Kasumi-1 (cell line): ENCODE results near the gene KRTDAP.
A peak's percentile ranks its signal among the peaks of the same experiment; 100 is the strongest.

ENCODE experiments used
- DNase-seq, 2 experiments: peaks; one replicate each; lab custom pipeline; 2025; lab: John Stamatoyannopoulos, UW

Gene KRTDAP

DNA sequence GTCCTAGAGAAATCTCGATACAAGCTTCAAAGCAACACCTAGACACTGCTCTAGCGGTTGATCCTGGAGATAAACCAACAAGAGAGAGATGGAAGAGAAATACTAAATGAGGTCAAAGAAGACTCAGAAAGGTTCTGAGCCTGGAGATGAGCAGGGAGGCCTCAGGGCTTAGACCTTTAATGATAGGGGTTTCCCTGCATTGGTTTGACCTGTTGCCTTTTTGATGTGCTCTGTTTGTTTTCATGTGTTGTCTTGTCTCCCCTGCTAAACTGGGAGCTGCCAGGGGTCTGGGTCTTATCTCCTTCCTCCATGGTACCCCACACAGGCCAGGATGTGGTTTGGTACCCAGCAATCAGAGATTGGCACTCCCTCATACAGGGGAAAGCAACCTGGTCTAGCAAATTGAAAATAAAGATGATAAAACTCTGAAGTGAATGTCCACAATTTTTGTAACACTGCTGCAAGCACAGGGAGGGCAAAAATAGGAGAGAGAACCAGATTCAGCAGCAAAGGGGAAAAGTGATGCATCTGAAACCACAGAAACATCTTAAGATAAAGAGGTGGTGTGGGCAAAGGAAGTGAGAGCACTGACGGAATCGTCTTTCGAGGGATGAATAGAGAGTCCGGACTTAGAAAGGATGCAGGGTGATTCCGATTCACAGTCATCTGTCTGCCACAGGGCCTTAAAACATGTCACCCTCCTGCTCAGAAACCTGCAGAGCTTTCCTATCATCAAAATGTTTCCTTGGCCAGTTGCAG lies 38.7 kb downstream of the KRTDAP start:
- DNase-seq: no peak

DNA sequence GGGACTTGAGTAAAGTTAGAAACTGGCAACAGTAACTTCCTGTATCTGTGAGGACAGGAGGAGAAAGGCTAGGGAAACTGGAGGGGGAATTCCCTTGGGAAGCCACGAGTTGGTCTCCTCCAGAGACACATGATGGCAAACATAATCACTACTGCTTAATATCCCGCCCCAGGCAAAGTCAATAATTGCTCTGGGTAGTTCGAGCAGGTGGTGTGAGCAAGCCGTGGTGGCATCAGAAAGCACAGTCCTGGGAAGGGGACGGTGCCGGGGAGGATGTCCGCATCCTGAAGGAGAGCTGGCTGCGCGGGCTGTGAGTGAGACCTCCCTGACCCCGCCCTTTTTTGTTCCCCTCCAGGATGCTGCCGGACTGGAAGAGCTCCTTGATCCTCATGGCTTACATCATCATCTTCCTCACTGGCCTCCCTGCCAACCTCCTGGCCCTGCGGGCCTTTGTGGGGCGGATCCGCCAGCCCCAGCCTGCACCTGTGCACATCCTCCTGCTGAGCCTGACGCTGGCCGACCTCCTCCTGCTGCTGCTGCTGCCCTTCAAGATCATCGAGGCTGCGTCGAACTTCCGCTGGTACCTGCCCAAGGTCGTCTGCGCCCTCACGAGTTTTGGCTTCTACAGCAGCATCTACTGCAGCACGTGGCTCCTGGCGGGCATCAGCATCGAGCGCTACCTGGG lies 40.8 kb downstream of the KRTDAP start:
- peak in 1 of 2 experiments; percentile 58 for DNase-seq

DNA sequence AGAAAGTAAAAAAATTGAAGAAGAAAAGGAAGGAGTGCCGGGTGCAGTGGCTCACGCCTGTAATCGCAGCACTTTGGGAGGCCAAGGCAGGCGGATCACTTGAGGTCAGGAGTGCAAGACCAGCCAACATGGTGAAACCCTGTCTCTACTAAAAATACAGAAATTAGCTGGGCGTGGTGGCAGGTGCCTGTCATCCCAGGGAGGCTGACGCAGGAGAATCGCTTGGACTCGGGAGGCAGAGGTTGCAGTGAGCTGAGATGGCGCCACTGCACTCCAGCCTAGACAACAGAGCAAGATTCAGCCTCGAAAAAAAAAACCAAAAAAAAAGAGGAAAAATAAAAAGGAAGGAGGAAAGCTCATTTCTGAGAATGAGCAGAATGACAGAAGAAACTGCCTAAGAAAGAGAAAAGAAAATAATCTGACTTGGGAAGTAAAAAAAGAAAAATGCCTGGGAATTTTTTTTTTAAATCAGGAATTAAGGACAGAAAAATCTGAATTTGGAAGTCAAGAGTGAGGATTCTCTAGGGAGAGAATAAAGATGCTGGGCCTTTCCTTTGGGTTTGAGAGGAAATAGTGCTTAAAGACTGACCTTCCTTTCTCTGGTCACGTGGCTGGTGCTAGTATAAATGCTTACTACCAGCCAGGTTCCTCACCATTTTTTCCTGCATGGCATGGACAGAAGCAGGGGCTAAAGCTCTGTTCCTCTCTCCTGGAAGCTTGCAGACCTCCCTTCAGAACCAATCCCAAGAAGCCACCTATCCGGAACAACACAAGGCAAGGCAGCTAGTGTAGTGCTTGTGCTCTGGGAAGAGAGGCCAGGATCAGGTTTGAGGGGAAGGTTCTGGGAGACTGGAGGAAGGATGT lies 42.4 kb downstream of the KRTDAP start, which contains the start of gene FFAR2:
Gene FFAR2, plus strand, starts transcription at position 652 of the 864 bp plus-strand sequence. CDS start 1,458 bp downstream, outside the sequence.
- DNase-seq: no peak

DNA sequence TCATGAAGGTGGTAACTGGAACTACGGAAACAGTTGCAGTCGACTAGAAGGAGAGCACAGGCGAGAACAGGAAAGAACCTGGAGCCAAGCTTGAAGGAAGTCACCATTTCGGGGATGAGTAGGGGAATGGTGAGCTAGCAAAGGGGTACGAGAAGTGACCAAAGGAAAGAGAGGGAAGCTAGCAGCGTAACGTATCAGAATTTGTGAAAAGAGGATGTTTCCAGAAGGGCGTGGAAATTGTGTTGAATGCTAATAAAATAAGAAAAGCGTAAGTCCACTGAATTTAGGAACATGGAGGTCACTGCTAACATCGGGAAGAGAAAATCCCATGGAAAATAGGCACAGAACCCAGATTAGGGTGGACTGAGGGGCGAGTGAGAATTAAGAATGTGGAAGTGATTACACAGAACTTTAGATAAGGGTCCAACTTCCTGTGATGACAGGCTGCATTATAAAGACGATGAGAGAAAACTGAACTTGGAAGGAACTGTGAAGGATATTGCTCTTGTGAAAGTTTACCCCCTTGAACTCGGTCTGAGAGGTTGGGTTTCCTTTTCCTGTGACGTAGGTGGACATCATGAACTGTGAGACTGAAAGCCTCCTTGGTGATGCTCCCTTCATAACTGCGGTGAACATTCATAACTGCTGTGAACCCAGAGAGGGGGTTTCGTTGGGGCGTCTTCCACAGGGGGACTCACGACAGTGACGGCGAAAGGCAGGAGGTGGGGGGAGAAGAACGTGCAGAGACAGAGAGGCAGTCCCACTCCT lies 44.3 kb downstream of the KRTDAP start:
- DNase-seq: peak in 1 of 2 experiments; percentile 36

DNA sequence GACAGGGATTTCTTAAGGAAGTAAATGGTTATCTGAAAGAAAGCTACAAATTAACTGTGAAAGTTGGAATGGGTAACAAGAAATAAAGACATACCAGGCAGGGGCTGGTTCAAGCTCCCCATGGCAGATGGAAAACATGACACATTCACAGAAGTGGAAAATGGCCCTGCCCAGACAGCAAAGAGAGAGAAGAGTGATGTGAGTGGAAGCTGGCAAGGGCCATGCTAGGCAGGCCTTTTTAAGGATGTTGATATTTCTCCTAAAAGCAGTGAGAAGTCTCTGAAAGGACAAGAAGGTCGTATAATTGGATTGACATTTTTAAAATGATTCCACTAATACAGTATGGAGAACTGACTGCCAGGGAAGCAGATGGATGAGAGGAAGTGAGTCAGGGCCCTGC lies 45.5 kb downstream of the KRTDAP start:
- no peak for DNase-seq

DNA sequence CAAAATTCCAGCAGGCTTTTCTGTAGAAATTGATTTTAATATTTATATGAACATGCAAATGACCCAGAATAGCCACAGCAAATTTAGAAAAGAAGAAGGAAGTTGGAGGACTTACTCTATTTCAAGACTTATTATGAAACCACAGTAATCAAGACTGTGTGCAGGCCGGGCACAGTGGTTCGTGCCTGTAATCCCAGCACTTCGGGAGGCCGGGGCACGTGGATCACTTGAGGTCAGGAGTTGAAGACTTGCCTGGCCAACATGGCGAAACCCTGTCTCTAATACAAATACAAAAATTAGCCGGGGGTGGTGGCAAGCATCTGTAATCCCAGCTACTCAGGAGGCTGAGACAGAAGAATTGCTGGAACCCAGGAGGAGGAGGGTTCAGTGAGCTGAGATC lies 48.2 kb downstream of the KRTDAP start:
- peak; percentile 61 to 79 for DNase-seq

DNA sequence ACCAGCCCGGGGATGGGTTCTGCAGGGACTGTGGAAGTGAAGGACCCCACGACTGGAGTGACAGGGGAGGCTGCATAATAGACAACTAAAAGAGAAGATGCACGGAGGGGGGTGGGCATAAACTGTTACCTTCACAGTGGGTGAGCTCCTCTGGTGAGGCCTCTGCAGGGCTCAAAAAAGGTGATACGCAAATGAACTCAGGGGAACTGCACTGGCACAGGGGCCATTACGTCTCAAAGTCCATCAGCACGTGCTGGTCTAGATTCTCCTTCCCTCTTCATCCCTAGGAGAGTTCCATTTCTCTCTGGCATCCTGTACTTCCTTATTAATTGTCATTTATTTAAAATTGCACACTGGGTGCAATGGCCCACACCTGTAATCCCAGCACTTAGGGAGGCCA lies 50.3 kb downstream of the KRTDAP start:
- no peak for DNase-seq

DNA sequence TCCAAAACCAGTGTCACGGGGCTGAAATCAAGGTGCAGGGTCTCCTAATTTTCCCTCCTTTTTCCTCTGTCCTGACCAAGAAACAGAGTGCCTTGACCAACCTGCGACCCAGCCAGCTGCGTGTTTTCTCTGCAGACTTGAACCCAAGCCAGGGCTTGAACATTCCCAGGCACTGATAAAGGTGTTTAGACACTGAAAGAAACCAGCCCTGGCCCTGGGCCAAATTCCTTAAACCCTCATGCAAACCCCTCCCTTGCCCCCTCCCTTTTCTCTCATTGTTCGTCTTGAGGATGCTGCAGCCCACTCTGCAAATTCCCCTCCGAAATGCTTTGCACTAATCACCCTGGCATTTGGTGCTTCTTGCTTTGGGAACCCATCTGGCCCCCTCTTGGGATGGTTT lies 51.7 kb downstream of the KRTDAP start:
- no peak for DNase-seq

DNA sequence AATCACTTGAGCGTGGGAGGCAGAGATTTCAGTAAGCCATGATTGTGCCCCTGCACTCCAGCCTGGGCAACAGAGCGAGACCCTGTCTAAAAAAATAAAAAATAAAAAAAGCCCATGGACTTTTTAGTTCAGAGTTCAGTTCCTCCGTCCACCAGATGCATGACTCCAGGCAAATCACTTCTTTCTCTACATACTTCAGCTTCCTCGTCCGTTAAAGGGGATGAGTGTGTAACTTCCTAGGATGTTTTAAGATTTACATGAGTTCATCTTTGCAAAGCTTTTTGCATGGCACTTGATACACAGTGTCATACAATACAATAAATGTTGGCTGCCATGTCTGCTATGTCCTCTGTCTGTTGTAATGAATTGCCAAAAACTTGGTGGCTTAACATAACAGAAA lies 52.2 kb downstream of the KRTDAP start:
- no peak for DNase-seq

DNA sequence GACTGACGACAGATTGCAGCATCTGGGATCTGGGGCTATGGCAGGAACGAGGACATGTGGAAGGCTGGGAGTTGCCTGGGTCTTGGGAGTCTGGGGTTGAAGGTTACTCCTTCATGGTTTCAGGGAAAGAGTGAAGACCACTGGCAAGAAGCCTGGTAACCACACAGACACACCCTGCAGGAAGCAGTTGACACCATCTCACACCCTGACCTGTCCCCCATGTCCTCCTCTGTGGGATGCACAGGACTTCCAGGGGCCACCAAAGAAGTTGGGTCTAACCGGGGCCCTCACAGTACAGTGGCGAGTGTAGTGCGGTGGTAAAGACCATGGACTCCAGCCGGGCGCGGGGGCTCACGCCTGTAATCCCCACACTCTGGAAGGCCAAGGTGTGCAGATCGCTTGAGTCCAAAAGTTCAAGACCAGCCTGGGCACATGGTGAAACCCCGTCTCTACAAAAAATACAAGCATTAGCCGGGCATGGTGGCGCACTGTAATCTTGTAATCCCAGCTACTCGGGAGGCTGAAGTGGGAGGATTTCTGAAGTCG lies 52.8 kb downstream of the KRTDAP start:
- no peak for DNase-seq
